C1 segment of cervical spinal cord (tissue), 14 donors: ENCODE data around the gene MEG3.

Source experiments
- DNase-seq, 14 donors: peaks; one replicate each; lab custom pipeline; 2025; lab: John Stamatoyannopoulos, UW

The MEG3 gene

DNA sequence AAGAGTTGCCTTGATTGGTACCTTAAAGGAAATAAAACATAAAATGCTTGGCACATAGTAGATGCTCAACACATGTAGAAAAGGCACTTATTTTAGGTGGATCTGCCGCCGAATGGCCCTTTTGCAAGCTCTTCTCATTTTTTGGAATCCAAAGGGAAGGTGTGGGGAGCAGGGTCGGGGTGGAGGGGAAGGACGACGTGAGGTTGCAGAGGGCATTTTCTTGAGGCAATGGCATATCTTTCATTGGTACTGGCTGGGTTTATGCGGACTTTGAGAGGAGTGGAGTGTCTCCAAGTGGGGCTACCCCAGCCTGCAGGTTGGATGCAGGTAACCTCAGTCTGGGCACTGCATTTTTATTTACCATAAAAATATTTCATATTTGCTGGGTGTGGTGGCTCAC is 69.5 kb downstream of the MEG3 start:
- DNase-seq = no peak

DNA sequence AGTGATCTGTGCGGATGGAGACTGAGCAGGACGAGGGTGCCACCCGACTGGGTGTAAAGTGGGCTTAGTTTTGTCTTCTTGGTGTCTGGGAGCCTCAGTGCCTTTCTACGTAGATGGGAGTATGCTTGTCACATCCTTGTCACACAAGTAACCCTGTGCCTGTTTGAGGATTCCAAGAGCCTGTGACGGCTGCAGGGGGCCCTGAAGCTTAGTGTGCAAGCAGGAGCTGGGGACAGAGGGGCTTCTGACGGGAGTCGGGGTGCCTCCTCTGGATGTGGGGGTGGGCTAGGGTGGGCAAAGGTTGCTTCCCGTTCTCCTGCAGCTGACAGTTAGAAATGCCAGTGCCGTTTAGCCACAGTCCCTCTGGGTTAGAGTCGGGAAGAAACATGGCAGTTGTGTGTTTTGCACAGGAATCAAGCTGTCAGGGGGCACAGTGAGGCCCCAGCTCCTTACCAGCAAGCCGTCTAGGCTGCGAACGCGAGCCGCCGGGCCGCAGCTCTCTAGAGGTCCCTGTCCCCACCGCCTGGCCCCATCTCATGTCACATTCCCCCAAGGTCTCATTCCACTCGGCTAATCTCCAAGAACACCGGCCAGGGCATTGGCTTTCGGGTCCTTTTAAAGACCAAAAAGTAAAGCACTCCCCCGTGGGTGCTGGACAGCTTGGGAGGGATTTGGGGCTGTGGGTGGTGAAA is 70.6 kb downstream of the MEG3 start:
- DNase-seq = no peak

DNA sequence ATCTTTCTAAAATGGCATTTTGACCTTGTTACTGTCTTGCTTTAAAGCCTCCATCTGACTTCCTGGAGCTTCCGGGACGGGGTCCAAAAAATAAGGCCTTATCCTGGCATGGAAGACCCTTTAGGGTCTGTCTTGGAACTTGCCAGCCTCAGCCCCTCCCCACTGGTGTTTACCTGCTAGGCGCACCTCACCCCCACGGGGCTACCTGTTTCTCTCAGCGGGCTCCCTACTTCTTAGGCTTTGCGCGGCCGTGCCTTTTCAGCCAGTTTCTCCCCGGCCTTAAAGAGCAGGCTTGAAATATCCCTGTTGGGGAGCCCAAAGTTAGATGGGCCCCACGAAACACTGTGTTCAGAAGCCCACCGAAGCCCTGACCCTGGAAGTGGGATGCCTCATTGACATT is 72.5 kb downstream of the MEG3 start:
- no peak for DNase-seq

GRCh38 chr14:100898935-100899883 is 73.3 kb downstream of the MEG3 start:
- no peak for DNase-seq

GRCh38 chr14:100899884-100900771 is 74.2 kb downstream of the MEG3 start:
- DNase-seq = no peak

DNA sequence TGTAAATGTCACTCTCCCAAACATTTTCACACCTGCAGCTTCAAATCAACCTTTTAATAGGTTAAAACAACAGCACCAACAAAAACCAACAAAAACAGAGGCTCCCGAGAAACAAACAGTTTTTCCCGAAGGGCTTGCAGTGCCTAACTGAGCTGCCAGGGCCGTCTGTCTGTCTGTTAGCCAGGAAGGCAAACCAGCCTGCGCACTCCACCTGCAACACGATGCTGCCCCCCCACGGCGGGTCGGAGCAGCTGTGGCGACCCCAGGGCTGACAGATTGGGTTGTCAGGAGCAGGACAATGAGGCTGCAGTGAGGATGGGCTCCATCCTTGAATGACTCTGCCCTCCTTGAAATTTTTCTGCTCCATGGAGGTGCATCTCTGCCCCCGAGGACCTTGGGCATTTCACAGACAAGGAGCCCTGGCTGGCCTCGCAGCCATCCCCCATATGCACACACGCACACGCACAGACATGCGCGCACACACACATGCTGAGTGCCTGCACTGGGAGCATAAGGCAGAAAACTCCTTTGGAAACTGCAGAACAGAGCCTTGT is 75.0 kb downstream of the MEG3 start:
- no peak for DNase-seq

GRCh38 chr14:100901391-100902183 is 75.7 kb downstream of the MEG3 start:
- DNase-seq = no peak

- DNase-seq = no peak
Observed at GRCh38 chr14:100902295-100903133, 76.6 kb downstream of the MEG3 start.

- DNase-seq = no peak
Observed at GRCh38 chr14:100903134-100903468, 77.2 kb downstream of the MEG3 start.

DNA sequence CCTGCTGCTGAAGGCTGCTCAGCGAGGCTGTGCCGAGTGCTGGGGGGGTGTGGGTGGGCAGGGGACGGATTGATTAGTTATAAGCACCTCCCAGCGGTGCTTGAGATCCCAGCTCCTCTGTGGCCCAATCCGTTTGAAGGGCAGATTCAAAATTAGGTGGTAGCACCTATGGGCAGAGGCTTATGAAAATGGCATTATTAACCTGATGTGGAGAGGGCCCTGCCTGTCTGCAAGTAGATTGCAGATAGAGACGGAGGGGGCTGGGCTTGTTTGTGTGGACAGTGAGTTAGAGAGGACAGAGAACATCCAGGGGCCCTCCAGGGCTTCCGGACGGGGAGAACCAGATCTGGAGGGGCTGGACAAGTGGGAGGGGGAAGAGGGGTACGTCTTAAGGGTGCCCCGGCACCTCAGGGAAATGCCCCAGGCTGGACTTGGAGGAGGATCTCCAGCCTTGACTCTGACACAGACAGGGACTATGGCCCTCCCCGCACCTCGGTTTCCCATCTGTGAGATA is 77.8 kb downstream of the MEG3 start, which contains the start of gene RTL1:
RTL1 (minus strand) TSS at position 51 of the 514 bp plus-strand sequence. CDS start 18,934 bp downstream, outside the sequence.
- no peak for DNase-seq

- no peak for DNase-seq
Observed at GRCh38 chr14:100904307-100905087, 78.6 kb downstream of the MEG3 start.

GRCh38 chr14:100905166-100905565 is 79.2 kb downstream of the MEG3 start:
- no peak for DNase-seq

DNA sequence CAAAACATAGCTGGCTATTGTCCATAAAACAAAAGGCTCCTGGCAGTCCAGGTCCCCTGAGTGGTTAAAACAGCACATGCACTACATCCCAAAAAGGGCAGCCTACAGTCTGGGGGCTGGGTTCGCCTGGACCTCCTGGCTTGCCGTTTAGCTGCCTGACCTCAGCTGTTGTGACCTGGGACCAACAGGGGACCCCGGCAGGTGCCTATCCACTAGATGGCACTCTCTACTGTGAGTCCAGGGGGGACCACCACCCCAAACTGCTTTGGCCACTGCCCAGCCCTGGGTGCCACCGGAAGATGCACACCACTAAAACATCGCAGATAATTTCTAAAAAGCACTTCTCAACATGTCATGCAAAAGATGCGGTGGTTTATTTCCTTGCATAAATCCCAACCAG is 80.5 kb downstream of the MEG3 start:
- DNase-seq = no peak

DNA sequence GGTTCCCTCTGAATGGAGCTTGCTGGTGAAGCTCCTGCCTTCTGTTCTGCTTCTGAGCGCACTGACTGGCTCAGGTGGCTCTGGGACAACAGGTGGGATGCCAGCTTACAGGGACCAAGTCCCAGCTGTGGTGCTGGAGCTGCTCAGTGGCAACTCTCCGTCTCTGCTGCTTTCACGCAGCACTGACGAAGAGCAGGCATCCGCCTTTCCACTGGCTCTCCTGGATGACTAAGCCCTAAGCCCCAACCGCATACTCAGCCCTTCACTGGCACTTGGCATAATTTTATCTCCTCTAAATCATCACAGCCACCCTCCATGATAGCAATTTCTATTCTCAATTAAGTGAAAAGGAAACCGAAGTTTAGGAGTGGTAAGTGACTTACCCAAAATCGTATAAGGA is 81.3 kb downstream of the MEG3 start:
- no peak for DNase-seq

- DNase-seq = no peak
Observed at GRCh38 chr14:100909439-100909838, 83.5 kb downstream of the MEG3 start.
